Peyer's patch (tissue), 4 donors: Measurements from ENCODE around the gene OPCML.

Source experiments
- POLR2A ChIP-seq, 2 donors: fragments of 450-650 bp; IDR thresholded peaks; one replicate each; pipeline ENCODE4 v1.5.1; 2017; ENCODE audit warnings: antibody characterized with exemption in 2 of 2, mild to moderate bottlenecking in 2 of 2, moderate library complexity in 2 of 2
- TF ChIP-seq, protein P1 (sequence below), 6 experiments: fragments of 450-650 bp in 4 of 6; fragments of 200-600 bp in 2 of 6; sonication (generic) in 1 of 6; IDR thresholded peaks; one replicate each; pipeline ENCODE4 v1.5.1; 2017 to 2019; ENCODE audit warnings: antibody characterized with exemption in 6 of 6, mild to moderate bottlenecking in 3 of 6, moderate library complexity in 1 of 6

DNA sequence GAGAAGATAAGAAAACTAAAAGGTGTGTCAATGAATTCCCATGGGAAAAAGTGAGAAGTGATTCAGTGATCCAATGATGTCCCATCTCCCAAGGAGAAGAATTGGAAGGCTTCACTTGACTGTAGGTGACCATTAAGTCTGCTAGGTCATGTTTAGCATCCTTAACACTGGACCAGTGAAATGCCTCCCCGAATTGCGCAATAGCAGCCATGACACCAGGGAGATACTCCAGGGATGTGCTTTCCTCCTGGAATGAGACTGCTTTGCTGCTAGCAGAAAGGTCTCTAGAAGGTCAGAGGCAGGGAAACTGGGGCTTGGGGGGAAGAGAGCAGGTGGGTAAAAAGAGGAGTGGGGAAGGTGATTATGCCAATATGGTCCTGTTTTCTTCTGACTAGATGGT is 364.3 kb downstream of the OPCML start:
- TF ChIP-seq, protein P1, sequence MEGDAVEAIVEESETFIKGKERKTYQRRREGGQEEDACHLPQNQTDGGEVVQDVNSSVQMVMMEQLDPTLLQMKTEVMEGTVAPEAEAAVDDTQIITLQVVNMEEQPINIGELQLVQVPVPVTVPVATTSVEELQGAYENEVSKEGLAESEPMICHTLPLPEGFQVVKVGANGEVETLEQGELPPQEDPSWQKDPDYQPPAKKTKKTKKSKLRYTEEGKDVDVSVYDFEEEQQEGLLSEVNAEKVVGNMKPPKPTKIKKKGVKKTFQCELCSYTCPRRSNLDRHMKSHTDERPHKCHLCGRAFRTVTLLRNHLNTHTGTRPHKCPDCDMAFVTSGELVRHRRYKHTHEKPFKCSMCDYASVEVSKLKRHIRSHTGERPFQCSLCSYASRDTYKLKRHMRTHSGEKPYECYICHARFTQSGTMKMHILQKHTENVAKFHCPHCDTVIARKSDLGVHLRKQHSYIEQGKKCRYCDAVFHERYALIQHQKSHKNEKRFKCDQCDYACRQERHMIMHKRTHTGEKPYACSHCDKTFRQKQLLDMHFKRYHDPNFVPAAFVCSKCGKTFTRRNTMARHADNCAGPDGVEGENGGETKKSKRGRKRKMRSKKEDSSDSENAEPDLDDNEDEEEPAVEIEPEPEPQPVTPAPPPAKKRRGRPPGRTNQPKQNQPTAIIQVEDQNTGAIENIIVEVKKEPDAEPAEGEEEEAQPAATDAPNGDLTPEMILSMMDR (IDR thresholded peaks at IDR 0.05): no peak
- TF ChIP-seq POLR2A (IDR thresholded peaks at IDR 0.05): no peak
